ENCODE measurements around the gene MIEF1.

The MIEF1 gene

DNA sequence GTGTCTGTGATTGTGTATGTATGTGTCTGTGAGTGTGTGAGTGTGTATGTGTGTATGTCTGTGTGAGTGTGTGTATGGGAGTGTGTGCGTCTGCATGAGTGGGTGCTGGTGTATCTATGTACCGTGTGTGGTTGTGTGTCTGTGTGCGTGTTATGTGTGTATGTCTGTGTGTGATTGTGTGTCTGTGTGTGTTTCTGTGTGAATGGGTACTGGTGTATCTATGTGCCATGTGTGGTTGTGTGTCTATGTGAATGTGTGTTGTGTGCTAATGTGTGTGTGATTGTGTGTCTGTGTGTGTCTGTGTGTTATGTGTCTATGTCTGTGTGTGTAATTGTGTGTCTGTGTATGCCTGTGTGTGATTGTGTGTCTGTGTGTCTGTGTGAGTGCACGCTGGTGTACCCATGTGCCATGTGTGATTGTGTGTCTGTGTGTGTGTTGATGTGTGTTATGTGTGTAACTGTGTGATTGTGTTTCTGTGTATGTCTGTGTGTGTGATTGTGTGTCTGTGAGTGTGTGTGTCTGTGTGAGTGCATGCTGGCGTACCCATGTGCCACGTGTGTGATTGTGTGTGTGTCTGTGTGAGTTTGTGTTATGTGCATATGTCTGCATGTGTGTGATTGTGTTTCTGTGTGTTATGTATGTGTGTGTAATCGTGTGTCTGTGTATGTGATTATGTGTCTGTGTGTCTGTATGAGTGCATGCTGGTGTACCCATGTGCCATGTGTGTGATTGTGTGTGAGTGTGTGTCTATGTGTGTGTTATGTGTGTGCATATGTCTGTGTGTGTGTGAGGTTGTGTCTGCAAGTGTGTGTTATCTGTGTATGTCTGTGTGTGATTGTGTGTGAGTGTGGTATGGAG is 61.7 kb downstream of the MIEF1 start:
- no peak for DNase-seq

DNA sequence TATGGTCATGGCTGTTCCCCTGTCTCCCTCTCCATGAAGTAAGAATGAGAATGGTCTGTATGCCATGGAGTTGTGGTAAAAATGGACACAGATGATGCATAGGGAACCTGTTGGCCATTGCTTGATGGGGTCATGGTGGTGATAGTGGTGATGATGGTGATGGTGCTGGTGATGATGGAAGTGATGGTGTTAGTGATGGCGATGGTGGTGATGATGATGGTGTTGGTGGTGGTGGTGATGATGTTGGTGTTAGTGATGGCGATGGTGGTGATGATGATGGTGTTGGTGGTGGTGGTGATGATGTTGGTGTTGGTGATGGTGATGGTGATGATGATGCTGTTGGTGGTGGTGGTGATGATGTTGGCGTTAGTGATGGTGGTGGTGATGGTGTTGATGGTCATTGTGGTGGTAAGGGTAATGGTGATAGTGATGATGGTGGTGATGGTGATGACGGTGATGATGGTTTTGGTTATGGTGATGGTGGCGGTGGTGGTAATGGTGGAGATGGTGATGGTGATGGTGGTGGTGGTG is 63.4 kb downstream of the MIEF1 start:
- DNase-seq: no peak

DNA sequence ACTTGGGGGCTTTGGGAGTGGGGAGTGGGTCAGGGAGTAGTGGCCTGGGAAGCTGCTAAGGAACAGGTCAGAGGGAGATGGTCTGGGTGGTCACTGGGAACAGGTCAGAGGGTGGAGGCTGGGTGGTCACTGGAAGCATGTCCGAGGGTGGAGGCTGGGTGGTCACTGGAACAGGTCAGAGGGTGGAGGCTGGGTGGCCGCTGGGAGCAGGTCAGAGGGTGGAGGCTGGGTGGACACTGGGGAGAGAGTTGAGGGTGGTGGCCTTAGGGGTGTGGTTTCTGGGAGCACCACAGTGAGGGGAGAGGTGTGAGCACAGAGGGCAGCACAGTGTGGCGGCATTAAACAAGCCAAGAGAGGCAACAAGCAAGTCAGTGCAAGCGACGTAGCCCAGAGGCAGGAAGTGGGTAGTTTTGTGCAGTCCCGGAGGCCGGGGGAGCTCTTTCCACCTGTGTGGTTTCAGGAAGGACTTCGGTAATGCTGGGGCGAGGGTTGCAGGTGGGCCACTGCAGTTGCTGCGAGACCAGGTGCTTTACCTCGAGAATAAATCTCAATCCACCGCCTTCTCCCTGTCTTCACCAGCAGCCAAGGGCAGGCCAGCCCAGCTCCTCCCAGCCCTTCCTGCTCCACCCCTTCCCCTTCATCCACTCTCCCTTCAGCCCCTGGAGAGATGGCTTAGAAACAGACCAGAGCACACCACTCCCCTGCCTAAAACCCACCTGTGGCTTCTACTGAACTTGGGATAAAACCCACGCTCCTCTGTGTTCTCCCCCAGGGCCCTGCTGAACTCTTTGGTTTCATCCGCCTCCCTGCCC is 65.3 kb downstream of the MIEF1 start:
- DNase-seq: peak; percentile 66
